KMS-11 (cell line): ENCODE results near the gene USH2A.

ENCODE experiments used
- H2AFZ ChIP-seq: fragments of 200-600 bp; sonication (generic); 2 replicates; pipeline ENCODE4 v1.6.1; 2016; ENCODE audit warnings: antibody characterized with exemption, mixed run types, low read depth
- H3K27ac ChIP-seq: fragments of 200-600 bp; sonication (generic); 2 replicates; pipeline ENCODE4 v1.6.1; 2016; ENCODE audit warnings: mild to moderate bottlenecking, mixed run types
- H3K27me3 ChIP-seq: fragments of 200-600 bp; sonication (generic); 2 replicates; pipeline ENCODE4 v1.6.1; 2017; ENCODE audit warnings: mild to moderate bottlenecking, low read depth, mixed run types, moderate library complexity; ENCODE audit not compliant: insufficient read depth
- H3K36me3 ChIP-seq: fragments of 200-600 bp; sonication (generic); 2 replicates; pipeline ENCODE4 v1.6.1; 2017; ENCODE audit warnings: mild to moderate bottlenecking, mixed run types; ENCODE audit not compliant: insufficient read depth
- H3K4me1 ChIP-seq: fragments of 200-600 bp; sonication (generic); 2 replicates; pipeline ENCODE4 v1.6.1; 2016; ENCODE audit warnings: mild to moderate bottlenecking, low read depth, mixed run types; ENCODE audit not compliant: poor library complexity, severe bottlenecking
- H3K4me2 ChIP-seq: fragments of 200-600 bp; sonication (generic); 2 replicates; pipeline ENCODE4 v1.7.0; 2016; ENCODE audit warnings: mild to moderate bottlenecking, mixed run types
- H3K4me3 ChIP-seq: fragments of 200-600 bp; sonication (generic); IDR thresholded peaks from 2 replicates; pipeline ENCODE4 v1.6.1; 2017; ENCODE audit warnings: low read depth, low read length, mixed read lengths; ENCODE audit not compliant: insufficient read depth
- H3K79me2 ChIP-seq: fragments of 200-600 bp; sonication (generic); 2 replicates; pipeline ENCODE4 v1.6.1; 2016; ENCODE audit warnings: low read depth, mixed run types; ENCODE audit not compliant: insufficient read depth
- H3K9ac ChIP-seq: fragments of 200-600 bp; sonication (generic); 2 replicates; pipeline ENCODE4 v1.6.1; 2016; ENCODE audit warnings: mild to moderate bottlenecking, mixed run types
- H4K20me1 ChIP-seq: fragments of 200-600 bp; sonication (generic); 2 replicates; pipeline ENCODE4 v1.6.1; 2016; ENCODE audit warnings: mild to moderate bottlenecking, mixed run types; ENCODE audit not compliant: insufficient read depth
- TF ChIP-seq, protein P1 (sequence below): fragments of 200-600 bp; sonication (generic); conservative IDR thresholded peaks from 2 replicates; pipeline ENCODE4 v1.6.1; 2017; ENCODE audit warnings: low read depth, mild to moderate bottlenecking, antibody characterized with exemption, low read length, moderate library complexity, mixed read lengths

Gene USH2A

GRCh38 chr1:215777370-215777925 is 645.8 kb downstream of the USH2A start:
- TF ChIP-seq, protein P1, sequence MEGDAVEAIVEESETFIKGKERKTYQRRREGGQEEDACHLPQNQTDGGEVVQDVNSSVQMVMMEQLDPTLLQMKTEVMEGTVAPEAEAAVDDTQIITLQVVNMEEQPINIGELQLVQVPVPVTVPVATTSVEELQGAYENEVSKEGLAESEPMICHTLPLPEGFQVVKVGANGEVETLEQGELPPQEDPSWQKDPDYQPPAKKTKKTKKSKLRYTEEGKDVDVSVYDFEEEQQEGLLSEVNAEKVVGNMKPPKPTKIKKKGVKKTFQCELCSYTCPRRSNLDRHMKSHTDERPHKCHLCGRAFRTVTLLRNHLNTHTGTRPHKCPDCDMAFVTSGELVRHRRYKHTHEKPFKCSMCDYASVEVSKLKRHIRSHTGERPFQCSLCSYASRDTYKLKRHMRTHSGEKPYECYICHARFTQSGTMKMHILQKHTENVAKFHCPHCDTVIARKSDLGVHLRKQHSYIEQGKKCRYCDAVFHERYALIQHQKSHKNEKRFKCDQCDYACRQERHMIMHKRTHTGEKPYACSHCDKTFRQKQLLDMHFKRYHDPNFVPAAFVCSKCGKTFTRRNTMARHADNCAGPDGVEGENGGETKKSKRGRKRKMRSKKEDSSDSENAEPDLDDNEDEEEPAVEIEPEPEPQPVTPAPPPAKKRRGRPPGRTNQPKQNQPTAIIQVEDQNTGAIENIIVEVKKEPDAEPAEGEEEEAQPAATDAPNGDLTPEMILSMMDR, result no peak
- no peaks in the 10 kb centered on the region for H3K27me3 ChIP-seq
- H3K4me3 ChIP-seq, result no peak overlapping the region
- no peak overlapping the region for H2AFZ ChIP-seq
- H3K4me1 ChIP-seq, result no peaks in the 10 kb centered on the region
- no peaks in the 10 kb centered on the region for H3K79me2 ChIP-seq
- no peaks in the 10 kb centered on the region for H4K20me1 ChIP-seq
- no peaks in the 10 kb centered on the region for H3K36me3 ChIP-seq
- H3K4me2 ChIP-seq, result no peak overlapping the region
- no peak overlapping the region for H3K9ac ChIP-seq
- H3K27ac ChIP-seq, result no peak overlapping the region

DNA sequence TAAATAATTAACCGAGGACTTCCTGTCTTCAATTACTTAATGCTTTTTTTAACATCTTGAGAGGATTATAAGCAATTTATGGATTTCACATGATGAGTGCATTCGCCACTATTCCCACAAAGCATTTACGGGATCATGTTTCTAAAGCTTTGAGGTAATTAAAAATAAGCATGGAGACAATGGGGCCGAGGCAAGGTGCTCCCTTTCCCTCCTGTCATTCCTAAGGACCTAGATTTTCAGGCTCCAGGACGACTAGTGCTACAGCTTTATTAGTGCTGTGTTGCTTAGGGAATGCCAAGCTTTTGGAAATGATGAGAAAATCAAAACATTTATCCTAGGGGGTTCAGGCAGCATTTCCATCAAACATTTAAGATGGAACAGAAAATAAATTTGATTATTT is 646.9 kb downstream of the USH2A start:
- Histone ChIP-seq H3K4me2 (no peak overlapping the region), H2AFZ (no peak overlapping the region), H4K20me1 (no peaks in the 10 kb centered on the region), H3K4me3 (no peak overlapping the region), H3K36me3 (no peaks in the 10 kb centered on the region), H3K9ac (no peak overlapping the region), H3K79me2 (no peaks in the 10 kb centered on the region), H3K27me3 (no peaks in the 10 kb centered on the region), H3K4me1 (no peaks in the 10 kb centered on the region), H3K27ac (no peak overlapping the region)
- TF ChIP-seq, protein P1, result no peak

DNA sequence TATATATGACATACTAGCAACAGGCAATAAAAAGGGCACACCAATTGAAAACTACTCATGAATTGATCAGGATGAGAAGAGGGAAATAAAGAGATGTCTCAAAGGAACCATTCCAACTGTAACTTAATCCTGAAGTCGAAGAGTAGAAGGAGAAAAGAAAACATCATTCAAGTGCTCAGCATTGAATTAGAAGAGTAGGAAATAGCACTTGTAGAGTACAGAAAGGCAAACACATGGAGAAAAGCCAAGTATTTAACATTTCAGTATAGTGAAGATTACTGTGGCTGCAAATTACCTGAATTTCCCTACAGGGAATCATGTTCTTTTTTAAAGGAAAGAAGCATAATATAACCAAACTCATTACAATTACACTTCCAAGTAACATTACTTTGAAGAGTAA is 651.1 kb downstream of the USH2A start:
- H2AFZ ChIP-seq, result no peak overlapping the region
- H3K4me1 ChIP-seq, result no peaks in the 10 kb centered on the region
- H3K4me2 ChIP-seq, result no peak overlapping the region
- no peak overlapping the region for H3K4me3 ChIP-seq
- no peaks in the 10 kb centered on the region for H3K36me3 ChIP-seq
- TF ChIP-seq, protein P1, result no peak
- H3K9ac ChIP-seq, result no peak overlapping the region
- H3K27ac ChIP-seq, result no peak overlapping the region
- H3K27me3 ChIP-seq, result no peaks in the 10 kb centered on the region
- no peaks in the 10 kb centered on the region for H4K20me1 ChIP-seq
- no peaks in the 10 kb centered on the region for H3K79me2 ChIP-seq

- no peak overlapping the region for H3K4me2 ChIP-seq
- no peaks in the 10 kb centered on the region for H4K20me1 ChIP-seq
- TF ChIP-seq, protein P1, result no peak
- H3K9ac ChIP-seq, result no peak overlapping the region
- H3K4me1 ChIP-seq, result no peaks in the 10 kb centered on the region
- no peaks in the 10 kb centered on the region for H3K27me3 ChIP-seq
- no peak overlapping the region for H2AFZ ChIP-seq
- H3K4me3 ChIP-seq, result no peak overlapping the region
- H3K27ac ChIP-seq, result no peak overlapping the region
- H3K36me3 ChIP-seq, result no peaks in the 10 kb centered on the region
- H3K79me2 ChIP-seq, result no peaks in the 10 kb centered on the region
Observed at GRCh38 chr1:215768303-215768702, 654.9 kb downstream of the USH2A start.
